Measurements from ENCODE around the gene TNFRSF25. TPM values are rescaled to one million over a fixed set of nuclear protein-coding genes. Genes with fewer than 3 reads are reported as not detected.

The TNFRSF25 gene
- total RNA-seq, 1 experiment from 2014 or later = 19.4 TPM

DNA sequence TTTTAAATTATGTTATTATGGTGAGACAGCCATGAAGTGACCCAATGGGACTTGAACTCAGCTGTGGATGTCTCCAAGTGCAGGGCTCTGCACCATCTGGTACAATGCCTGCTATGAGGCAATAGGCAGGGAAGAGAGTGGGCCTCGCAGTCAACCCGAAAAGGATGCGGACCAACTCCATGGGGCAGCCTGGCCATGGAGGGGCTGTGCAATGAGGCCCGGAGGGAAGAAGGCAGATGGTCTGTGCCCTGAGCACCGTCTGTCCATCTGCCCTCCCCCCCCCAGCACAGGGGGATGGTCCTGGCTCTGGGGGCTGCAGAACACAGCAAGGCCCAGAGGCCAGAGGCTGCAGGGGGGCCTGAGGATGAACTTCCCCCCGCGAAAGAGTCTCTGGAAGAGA, 24.4 kb downstream of the TNFRSF25 start:
- Histone ChIP-seq H2AFZ (ENCODE audit: low read length) (no peak overlapping the region), H3K4ac (ENCODE audit: low read depth, low read length) (no peak overlapping the region), H3K9ac (ENCODE audit: extremely low read depth, insufficient read length, low read length) (no peak overlapping the region), H3K27ac (ENCODE audit: insufficient read length, low read depth, low read length) (no peak overlapping the region), H3K23me2 (ENCODE audit: insufficient read length, low read depth, low read length, poor library complexity, severe bottlenecking) (peaks cover 6% of the 10 kb centered on the region), H4K8ac (replicated peaks; ENCODE audit: insufficient read length, low read depth, low read length) (no peak overlapping the region), H4K20me1 (ENCODE audit: control insufficient read depth, insufficient read depth, insufficient read length) (no peaks in the 10 kb centered on the region), H3K79me1 (ENCODE audit: insufficient read depth, low read depth, low read length, poor library complexity, severe bottlenecking) (no peaks in the 10 kb centered on the region), H3K56ac (ENCODE audit: insufficient read length, low read depth, low read length) (no peak overlapping the region), H3T11ph (ENCODE audit: low read length) (no peak overlapping the region), H2AK5ac (ENCODE audit: insufficient read length, low read length) (no peak overlapping the region), H4K91ac (ENCODE audit: insufficient read length, low read depth, low read length) (no peak overlapping the region), H3K18ac (ENCODE audit: insufficient read length, low read depth, low read length) (no peak overlapping the region), H2BK15ac (ENCODE audit: low read depth, low read length) (no peak overlapping the region), H3K23ac (ENCODE audit: insufficient read length, low read depth, low read length) (no peak overlapping the region), H3K9me3 (ENCODE audit: control insufficient read depth, low read depth, low read length) (no peaks in the 10 kb centered on the region), H3K4me2 (ENCODE audit: insufficient read depth, insufficient read length, low read length) (no peak overlapping the region), H3K79me2 (ENCODE audit: insufficient read depth, low read length) (no peaks in the 10 kb centered on the region), H2BK5ac (ENCODE audit: insufficient read length, low read length) (no peak overlapping the region), H2BK120ac (ENCODE audit: low read depth, low read length, poor library complexity, severe bottlenecking) (no peak overlapping the region), H3K27me3 (ENCODE audit: insufficient read depth, low read length) (peaks cover 4% of the 10 kb centered on the region; the same call in 1 of the 2 replicates), H2BK12ac (ENCODE audit: insufficient read length, low read depth, low read length) (no peak overlapping the region), H4K5ac (ENCODE audit: insufficient read length, low read depth, low read length) (no peak overlapping the region), H3K4me1 (ENCODE audit: insufficient read depth, low read length) (no peaks in the 10 kb centered on the region; the same call in 1 of the 2 replicates), H2BK20ac (ENCODE audit: low read depth, low read length, poor library complexity, severe bottlenecking) (no peak overlapping the region), H3K14ac (ENCODE audit: insufficient read depth, low read length) (no peak overlapping the region)
- H3K4me3 Mint-ChIP-seq = peak overlapping the region in 1 of 2 experiments; percentile 79; a peak in 1 of 5 replicates
- TF ChIP-seq, protein P1, sequence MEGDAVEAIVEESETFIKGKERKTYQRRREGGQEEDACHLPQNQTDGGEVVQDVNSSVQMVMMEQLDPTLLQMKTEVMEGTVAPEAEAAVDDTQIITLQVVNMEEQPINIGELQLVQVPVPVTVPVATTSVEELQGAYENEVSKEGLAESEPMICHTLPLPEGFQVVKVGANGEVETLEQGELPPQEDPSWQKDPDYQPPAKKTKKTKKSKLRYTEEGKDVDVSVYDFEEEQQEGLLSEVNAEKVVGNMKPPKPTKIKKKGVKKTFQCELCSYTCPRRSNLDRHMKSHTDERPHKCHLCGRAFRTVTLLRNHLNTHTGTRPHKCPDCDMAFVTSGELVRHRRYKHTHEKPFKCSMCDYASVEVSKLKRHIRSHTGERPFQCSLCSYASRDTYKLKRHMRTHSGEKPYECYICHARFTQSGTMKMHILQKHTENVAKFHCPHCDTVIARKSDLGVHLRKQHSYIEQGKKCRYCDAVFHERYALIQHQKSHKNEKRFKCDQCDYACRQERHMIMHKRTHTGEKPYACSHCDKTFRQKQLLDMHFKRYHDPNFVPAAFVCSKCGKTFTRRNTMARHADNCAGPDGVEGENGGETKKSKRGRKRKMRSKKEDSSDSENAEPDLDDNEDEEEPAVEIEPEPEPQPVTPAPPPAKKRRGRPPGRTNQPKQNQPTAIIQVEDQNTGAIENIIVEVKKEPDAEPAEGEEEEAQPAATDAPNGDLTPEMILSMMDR (conservative IDR thresholded peaks at IDR 0.05) = no peak
- no peak for DNase-seq
- H3K36me3 Mint-ChIP-seq (ENCODE audit: insufficient read depth in 1 of 3, low read depth in 3 of 3) = no peaks in the 10 kb centered on the region; a peak in 1 of 7 replicates
- peaks cover 32 to 45% of the 10 kb centered on the region in 2 experiments for H3K4me1 Mint-ChIP-seq
- no CpG with 5 or more reads among the region's 7 CpGs for WGBS (ENCODE audit: extremely low coverage, insufficient read length, low lambda C conversion rate)
- H3K27ac Mint-ChIP-seq = no peak overlapping the region
- H3K9me3 Mint-ChIP-seq = no peaks in the 10 kb centered on the region; a peak in 1 of 5 replicates
- H3K27me3 Mint-ChIP-seq (ENCODE audit: low read depth) = peaks cover 40% of the 10 kb centered on the region

All from H9 (cell line).